Hematopoietic multipotent progenitor cell treated with erythropoietin and hydrocortisone succinate and interleukin-3 and kit ligand, for 6 days (in vitro differentiated cells): ENCODE measurements around the gene ZBTB18.
A peak's percentile ranks its signal among the peaks of the same experiment; 100 is the strongest.

Source experiments
- DNase-seq: peaks from one replicate; pipeline ENCODE4 v3.0.0-alpha.2; 2015

ZBTB18 gene

DNA sequence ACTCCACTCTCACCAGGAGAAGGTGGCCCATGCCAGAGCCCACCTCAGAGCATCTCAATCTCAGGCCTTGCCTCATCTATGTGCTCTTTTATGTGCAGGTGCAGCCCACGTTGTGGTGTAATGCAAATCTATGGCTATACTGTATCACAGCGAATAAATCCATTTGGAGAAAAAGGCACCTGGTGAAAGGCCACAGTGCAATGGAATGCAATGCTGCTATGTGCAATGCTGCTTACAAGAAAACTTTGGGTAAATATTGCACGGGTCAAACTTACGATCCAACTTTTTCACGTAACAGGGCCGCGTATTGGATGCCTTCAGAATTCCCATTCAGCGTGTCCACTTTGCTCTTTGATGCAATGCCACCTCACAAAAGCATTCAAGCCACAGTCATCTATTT is 13.5 kb downstream of the ZBTB18 start:
- no peak for DNase-seq

DNA sequence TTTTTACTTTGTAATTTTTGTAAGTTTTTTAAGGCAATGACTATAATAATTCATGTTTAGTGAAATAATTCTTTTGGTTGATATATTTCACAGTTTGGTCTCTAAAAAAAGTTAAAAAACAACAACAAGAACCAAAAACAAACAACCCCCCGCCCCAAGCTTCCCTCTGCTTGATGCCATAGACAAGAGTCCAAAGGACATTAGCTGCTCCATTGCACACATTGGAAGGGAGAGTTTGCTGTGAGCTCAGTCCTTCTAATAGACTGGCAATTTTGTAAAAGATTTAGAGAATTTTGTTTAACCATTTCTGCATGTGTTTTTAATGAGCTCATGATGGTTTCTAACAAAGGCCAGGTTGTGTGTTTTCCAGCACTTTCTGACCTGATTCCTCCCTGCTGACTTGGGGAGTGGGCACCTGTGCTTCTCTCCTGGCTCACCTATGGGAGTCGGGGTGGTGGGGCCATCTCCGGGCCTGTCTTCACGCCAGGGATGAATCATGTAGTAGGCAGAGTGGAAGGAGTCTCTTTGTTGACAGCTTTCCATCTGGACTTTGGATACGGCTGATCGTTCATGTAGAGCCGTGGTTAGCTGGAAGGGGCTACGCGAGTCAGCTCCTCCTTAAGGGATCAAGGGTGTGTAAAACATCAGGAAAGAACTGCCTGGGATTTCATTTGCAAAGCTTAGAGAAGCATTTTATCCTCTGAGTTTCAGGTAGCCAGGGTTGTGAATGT is 14.1 kb downstream of the ZBTB18 start:
- DNase-seq: no peak

DNA sequence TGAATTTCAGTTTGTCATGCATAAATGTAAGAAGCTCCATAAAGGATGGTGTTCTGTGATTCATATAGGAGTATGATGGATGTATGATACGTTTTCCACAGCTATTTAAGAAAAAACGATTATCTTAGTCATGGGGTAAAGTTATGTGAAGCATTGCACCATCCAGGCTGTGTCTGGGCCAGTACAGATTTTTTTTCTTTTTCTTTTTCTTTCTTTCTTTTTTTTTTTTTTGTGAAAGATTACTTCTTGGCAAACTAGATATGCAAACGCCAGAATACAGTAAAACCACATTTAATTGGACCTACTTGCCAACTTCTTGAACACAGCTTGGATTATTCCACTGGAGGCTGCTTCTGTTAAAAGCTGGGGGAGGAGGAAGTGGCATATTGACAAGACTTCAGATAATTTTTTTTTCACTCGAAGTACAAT is 14.9 kb downstream of the ZBTB18 start:
- DNase-seq: peak; percentile 19

DNA sequence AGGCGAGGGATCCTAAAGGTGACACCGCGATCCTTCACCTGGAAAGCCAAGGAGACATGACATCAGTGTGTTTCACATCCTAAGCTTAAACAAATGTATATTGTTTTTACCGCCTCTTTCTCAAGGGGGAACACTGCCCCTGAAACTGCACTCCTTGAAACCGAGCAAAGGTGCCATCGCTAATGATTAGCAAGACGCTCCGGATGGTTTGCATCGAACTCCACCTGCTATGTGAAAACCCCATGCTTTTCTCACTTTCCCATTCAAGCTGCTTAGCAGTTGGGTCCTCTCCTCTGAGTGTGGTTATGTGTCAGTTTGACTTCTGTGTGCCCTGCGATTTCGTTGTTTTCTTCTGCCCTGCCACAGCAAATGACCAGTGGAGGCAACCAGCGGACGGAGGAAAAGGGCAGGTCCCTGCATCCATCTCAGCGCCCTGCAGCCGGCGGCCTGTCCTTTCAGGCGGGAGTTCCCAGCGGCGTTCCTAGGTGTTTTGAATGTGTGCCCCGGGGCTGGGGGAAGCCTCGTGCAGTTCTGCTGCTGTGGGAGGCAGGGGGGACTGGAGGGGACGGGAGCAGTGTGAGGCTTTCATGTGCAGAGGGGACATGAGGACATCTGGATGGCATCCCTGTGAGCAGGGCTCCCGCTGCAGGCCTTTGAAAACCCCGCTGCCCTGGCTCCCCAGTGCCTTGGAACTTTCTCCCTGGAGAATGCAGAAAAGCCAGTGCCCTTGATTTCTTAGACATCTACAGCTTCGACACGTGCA is 16.1 kb downstream of the ZBTB18 start:
- DNase-seq: no peak

DNA sequence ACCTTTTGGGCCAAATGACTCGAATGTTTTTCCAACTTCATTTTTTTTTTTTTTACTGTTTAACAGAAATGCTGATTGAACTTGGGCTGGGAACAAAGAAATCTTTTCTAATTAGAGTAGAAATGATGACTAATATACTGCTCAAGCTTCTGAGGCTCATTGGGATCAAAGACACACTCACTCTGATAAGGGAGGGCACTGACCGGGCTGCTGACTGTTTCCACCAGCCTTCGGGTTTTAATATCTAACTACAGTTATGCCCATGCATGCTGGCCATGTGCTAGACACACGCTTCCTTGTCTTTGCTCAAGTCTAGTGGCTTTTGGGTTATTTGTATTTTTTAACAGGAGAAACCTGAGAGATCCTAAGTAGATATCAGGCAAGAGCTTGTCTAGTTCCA is 16.8 kb downstream of the ZBTB18 start:
- DNase-seq: peak; percentile 12

DNA sequence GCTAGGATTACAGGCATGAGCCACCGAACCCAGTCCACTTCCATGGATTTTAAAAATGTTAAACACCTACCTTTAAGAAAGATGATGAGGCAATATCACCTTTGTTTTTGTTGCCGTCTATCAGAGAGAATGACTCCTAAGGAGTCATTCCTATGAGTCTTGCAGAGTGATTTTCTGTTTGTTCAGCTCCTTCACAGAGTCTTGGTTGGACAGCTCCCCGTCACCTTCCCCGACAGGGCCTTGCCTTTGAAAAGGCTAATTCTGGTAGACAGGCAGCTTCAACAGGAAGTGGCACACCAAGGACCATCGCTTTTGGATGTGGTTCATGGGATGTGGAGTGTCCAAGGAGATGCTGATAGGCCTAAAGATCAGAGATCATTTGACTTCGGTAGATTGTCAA is 17.5 kb downstream of the ZBTB18 start:
- no peak for DNase-seq

DNA sequence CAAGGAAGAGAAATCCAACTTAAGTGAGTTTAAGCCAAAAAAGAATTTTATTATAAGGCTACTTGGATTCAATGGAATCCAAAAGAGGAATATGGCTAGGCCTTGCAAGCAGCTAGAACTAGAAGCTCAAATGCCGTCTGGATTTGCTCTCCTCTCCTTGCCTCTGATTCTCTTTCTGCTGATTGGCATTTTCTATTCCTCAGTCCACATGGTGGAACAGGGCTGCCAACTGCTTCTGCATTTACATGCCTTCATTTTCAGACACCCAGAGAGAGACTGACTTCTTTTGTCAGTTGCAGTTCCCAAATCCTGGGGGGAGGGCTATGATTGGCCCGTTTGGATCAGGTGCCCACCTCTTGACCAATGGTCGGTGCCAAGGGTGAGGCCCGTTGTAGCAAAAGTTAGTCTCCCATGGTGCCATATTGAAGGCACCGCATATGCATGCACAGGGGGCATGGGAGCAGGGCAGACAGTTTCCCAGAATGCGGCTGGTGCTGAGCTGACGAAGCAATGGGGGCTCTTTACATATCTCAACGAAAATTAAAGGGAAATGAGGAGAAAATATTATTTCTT is 18.3 kb downstream of the ZBTB18 start:
- no peak for DNase-seq

DNA sequence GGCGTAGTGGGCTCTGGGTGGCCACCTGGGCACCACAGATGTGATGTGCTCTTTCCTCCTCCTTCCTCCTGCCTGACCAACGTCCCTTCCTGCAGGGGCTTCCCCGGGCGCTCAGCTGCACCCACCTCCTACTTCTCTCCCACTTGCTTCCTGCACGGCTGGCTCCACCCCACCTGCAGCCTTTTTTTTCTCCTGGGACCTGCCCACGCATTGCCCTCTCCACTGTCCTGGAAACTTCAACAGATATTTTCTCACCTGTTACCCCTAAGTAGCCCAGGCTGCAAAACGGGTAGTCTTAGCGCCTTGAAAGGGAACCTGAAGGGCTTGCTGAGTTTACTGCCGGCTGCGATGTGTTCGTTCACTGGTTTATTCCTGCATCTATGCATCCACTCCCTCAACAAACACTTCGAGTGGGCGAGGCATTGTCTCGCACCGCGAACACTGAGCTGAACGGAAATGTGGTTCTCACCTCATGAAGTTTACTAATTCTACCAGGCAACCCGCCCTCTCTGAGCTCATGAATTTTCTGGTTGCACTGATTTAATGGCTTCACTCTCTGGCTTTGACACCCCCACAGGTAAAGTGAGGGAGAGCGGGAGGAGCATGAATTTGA is 23.6 kb downstream of the ZBTB18 start:
- DNase-seq: no peak

DNA sequence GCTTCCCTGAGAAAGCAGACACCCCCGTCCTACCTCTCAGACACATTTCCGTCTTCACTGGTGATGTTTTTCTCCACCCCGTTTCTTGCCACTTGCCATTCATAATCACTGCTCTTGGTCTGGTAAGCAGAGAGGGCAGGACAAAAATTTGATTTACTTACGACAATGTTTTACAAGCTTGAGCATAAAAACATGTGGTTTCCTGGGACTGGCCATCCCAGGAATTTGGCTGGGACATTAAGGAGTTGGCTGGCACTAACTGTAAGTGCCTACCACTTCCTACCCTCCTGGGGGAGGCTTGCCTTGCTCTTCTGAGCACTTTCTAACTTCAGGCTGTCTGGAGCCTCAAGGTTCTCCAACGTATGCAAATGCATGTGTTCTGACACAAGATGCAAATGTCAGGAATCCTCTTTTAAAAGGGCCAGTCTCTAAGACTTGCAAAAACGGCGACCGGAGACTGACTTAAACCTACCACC is 24.2 kb downstream of the ZBTB18 start:
- DNase-seq: no peak

DNA sequence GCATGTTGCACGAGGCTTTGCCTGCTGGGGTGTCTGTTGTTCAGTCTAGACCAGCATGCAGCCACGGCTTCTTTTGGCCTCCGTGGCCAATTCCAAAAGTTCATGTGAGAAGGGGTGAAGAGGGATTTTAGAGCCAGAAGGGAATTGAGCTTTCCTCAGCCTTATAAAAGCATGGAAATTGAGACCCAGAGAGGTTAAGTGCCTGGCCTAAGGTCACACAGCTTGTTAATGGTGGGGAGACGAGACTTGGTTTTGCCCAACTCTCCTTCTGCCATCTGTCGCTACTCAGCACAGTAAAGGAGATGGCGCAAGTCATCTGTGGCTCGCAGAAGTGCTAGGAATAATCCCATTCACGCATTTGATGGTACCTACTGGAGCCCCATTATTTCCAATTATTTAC is 25.7 kb downstream of the ZBTB18 start:
- no peak for DNase-seq

DNA sequence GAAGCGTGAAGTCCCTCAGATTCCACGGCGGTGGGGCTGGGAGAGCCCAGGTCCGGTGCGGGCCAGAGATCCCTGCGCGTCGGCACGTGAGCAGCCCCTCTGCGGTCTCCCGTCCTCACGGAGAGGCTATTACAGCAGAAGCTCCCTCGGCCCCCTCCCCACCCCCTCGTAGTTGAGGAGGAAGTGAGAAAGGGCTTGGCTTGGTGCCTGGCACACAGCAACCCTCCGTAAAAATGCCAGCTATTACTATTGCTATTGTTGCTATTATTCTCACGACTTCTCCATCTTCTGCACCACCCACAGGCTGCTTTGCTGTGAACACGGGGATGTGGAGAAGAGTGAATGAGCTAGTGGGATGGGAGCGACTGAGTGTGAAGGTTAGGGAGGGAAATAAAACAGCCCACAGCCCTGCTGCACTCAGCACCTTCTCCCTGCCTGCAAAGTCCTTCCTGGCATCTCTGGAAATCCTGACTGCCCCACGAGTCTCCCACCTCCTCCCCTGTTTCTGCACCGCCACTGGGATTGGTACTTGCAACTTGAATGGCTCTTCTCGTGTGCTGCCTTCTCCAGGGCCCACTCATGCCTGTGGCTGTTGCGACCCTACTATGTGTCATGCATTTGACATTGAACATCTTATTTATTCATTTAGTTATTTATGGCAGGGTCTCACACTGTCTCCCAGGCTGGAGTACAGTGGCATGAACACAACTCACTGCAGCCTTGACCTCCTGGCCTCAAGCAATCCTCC is 26.6 kb downstream of the ZBTB18 start:
- no peak for DNase-seq

DNA sequence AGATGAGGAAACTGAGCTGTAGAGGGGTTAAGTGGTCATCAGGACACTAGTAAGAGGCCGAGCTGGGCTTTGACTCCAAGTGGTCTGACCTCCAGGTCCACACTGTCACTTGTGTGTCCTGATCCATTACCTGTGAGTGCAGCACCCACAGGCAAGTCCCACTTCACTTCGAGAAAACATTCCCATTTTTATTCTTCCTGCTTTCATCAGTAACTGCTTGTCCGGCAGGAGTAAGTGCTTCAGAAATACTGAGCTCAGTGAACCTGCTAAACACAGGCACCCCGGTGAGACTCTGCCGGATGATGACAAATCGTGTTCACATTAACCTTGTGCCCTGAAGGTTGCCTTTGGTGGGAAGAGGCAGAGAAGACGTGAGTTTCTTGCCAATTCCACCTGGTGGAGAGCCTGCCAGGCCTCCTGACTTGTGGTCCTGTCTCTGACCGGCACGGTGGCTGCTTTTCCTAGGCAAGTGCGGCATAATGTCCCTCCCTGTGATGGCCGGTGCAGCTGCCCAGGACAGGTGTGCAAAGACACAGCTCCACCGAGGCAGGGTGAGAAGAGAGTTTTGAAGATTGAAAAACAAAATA is 29.4 kb downstream of the ZBTB18 start:
- DNase-seq: no peak

DNA sequence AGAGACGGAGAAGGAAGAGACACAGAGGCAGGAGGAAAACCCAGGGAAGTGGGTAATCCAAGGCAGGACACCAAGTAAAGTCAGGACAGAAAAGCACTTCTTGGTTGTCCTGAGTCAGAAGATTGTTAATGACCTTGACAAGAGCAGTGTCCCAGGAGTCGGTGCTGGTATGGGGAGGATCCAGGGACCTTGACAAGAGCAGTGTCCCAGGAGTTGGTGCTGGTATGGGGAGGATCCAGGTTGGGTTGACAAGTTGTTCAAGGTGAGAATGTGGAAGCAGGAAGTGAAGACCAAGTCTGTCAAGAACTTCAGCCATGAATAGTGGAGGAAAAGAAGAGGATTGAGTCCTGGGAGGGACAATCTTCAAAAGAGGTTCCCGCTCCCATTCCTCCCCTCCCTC is 31.9 kb downstream of the ZBTB18 start:
- no peak for DNase-seq

DNA sequence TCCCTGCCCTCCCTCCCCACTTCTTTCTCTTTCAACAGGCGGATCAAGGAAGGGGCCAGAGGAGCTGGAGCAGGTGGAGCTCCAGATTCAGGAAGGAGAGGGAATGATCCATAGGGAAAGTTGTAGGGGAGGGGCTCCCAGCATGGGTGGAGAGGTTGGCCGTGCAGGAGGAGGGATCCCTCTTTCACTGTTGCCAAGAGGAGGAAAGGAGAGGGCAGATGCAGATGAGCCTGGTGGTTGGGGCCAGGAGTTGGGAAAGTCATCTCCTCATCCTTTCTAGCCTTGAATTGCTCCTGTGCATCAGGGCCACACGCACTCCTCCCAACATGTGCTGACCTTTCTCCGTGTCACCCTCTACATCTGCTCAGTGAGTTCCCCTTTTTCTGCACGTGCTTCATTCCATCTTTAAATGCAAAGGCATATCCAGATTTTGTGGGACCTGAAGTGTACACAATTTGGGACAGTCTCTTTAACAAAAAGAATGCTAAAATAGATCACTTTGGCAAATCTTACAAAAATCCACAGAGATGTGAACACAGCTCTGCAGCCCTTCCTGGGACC is 32.4 kb downstream of the ZBTB18 start:
- DNase-seq: no peak

DNA sequence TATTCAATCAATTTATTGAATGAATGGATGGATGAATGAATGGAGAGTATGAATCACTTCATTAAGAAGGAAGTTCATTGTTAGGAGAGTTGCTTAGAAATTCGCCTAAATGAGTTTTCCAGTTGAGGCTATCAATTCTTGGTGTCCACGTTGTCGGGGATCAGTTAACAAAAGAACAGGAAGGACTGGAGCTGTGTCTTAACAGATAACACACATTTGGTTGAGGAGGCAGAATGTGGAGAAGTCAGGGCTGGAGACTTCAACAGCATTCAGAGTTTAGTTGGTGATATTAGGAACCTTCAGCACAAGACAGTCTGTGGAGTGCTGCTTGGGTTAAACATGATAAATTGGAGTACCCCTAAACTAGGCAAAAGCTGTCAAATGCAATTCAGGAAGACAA is 33.7 kb downstream of the ZBTB18 start:
- DNase-seq: peak; percentile 73

DNA sequence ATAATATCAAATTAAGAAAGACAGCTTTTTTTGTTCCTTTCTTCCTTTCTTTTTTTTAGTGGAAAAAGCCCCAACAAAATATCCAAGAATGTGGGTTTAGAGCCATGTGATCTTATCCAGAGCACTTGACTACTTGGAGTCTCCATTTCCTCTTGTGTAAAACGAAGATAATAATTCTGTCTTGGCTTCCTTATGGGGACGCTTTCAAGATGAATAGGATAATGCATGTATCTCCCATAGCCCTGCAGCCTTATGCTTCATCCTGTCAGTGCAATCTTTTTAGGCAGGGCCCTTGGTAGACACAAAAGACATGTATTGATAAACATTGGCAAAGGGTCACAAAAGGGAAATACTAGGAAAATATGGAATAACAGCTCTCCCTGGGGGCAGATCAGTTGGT is 34.8 kb downstream of the ZBTB18 start:
- peak; percentile 25 for DNase-seq

DNA sequence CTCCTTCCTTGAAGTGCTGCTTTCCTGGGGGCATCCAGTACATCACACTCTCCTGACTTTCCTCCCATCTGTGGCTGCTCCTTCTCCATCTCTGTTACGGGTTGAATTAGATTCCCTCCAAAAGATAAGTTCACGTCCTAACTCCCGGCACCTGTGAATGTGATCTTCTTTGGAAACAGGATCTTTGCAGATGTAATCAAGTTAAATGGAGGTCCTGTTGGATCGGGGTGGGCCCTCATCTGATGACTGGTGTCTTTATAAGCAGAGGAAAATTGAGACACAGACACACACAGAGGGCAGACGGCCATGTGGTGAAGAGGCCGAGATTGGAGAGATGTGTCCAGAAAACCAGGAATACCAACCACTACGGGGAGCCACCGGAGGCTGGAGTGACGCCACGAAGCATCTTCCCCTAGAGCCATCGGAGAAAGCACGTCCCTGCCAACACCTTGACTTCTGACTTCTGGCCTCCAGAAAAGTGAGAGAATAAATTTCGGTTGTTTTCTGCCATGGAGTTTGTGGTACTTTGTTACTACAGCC is 36.0 kb downstream of the ZBTB18 start:
- DNase-seq: no peak

DNA sequence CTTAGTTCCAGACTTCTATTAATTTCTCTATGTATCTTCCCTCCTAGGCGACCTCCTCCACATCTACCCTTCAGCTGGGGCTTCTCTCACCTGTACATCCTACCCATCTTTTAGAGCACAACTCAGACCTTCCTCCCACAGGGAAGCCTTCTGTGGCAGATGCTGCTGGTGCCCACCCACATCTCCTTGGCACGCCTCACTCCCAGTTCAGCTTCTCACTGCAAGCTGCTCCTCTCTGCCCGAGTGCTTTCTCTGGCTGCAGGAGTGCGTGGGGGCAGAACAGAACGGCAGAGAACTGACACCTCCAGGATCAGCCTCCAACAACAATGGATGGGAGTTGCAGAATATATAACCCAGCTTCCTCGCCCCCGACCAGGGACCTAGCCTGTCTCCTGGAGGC is 36.5 kb downstream of the ZBTB18 start:
- no peak for DNase-seq

DNA sequence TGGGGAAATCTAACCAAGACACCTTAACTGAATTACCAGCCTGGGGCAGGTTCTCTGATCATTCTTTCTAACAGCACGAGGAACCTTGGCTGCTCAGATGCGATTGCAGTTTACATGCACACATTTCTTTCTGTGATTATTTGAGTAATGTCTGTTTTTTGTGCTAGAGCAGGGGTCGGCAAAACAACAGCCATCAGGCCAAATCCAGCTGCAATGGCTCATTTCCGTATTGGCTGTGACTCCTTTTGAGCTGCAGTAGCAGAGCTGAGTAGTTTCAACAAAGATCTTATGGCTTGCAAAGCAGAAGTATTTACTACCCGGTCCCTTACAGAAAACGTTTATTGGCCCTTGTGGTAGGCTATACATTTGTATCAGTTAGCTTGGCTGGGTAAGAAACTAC is 37.1 kb downstream of the ZBTB18 start:
- DNase-seq: no peak

DNA sequence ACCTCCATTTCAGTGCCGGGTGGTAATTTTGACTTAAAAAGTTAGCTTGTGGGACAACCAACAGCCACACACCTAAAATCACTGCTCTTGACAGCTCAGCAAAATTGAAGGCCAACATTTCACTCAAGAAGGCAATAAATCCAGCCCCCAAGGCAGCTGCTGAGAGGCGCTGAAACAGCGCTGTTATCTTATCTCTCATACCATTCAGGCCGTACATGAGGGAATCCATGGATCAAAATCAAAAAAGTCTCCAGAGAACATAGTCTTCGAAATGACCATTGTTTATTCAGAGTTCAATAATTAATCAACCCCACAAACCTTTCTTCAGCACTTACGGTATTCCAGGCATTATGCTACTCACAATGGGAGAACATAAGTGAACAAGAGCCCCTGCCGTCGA is 38.5 kb downstream of the ZBTB18 start:
- no peak for DNase-seq

DNA sequence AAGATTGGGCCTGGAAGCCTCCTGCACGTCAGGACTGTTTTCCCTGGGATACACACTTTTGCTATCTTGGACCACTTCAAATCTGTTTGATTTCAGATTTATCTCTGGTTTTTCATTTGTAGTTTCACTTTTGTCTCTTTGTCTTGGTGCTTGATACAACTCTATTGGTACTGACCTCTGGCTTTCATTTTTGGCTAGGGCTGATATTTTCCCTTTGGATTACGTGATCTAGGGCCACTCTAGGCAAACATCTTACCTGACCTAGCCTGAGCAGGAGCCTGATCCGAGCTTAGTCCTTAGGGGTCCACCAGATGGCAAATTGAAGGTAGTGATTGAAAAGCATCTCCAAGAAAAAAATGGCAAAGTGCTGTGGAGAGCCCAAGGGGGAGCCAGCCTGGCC is 39.6 kb downstream of the ZBTB18 start:
- DNase-seq: no peak
